T-helper 2 cell treated with Interferon-gamma antibody and Interleukin-4, amounts not matched to agents 5 μg/mL and 100 μg/mL, for 36 hours (primary cell): ENCODE data around the gene BPIFB1.

Experiments
- DNase-seq: peaks from one replicate; pipeline ENCODE4 v3.0.0; 2021; ENCODE audit warnings: low spot score
- H3K27ac Mint-ChIP-seq: one replicate; pipeline ENCODE4 v1.8.0; 2021; ENCODE audit warnings: mild to moderate bottlenecking, mixed read lengths
- H3K27me3 Mint-ChIP-seq: one replicate; pipeline ENCODE4 v1.8.0; 2021; ENCODE audit warnings: low read depth, mixed read lengths
- H3K36me3 Mint-ChIP-seq: one replicate; pipeline ENCODE4 v1.8.0; 2021; ENCODE audit warnings: low read depth, mixed read lengths
- H3K4me1 Mint-ChIP-seq: one replicate; pipeline ENCODE4 v1.8.0; 2021; ENCODE audit warnings: low read depth, mixed read lengths
- H3K4me3 Mint-ChIP-seq: one replicate; pipeline ENCODE4 v1.8.0; 2022; ENCODE audit warnings: mild to moderate bottlenecking, moderate library complexity, mixed read lengths
- H3K9me3 Mint-ChIP-seq: one replicate; pipeline ENCODE4 v1.8.0; 2021; ENCODE audit warnings: mixed read lengths

Gene BPIFB1

GRCh38 chr20:33298391-33298790 is 15.4 kb downstream of the BPIFB1 start:
- Mint-ChIP-seq H3K4me1 (peaks cover 1% of the 10 kb centered on the region), H3K36me3 (no peaks in the 10 kb centered on the region), H3K4me3 (no peak overlapping the region), H3K27me3 (peaks cover 5% of the 10 kb centered on the region), H3K27ac (no peak overlapping the region), H3K9me3 (no peaks in the 10 kb centered on the region)
- no peak for DNase-seq

- DNase-seq, result peak; percentile 43
- H3K4me1 Mint-ChIP-seq, result peaks cover 1% of the 10 kb centered on the region
- H3K9me3 Mint-ChIP-seq, result no peaks in the 10 kb centered on the region
- H3K4me3 Mint-ChIP-seq, result no peak overlapping the region
- no peak overlapping the region for H3K27ac Mint-ChIP-seq
- no peaks in the 10 kb centered on the region for H3K36me3 Mint-ChIP-seq
- peaks cover 5% of the 10 kb centered on the region for H3K27me3 Mint-ChIP-seq
Measured at GRCh38 chr20:33299111-33299603, 16.1 kb downstream of the BPIFB1 start.

GRCh38 chr20:33301192-33301930 is 18.3 kb downstream of the BPIFB1 start:
- Mint-ChIP-seq H3K27ac (no peak overlapping the region), H3K4me3 (no peak overlapping the region), H3K36me3 (no peaks in the 10 kb centered on the region), H3K4me1 (peaks cover 1% of the 10 kb centered on the region), H3K9me3 (no peaks in the 10 kb centered on the region), H3K27me3 (peaks cover 2% of the 10 kb centered on the region)
- DNase-seq, result no peak

- no peaks in the 10 kb centered on the region for H3K27me3 Mint-ChIP-seq
Measured at GRCh38 chr20:33303595-33303994, 20.6 kb downstream of the BPIFB1 start.

GRCh38 chr20:33304046-33304445 is 21.0 kb downstream of the BPIFB1 start:
- H3K27ac Mint-ChIP-seq, result no peak overlapping the region
- no peaks in the 10 kb centered on the region for H3K9me3 Mint-ChIP-seq
- H3K36me3 Mint-ChIP-seq, result no peaks in the 10 kb centered on the region
- no peaks in the 10 kb centered on the region for H3K27me3 Mint-ChIP-seq
- DNase-seq, result no peak
- H3K4me3 Mint-ChIP-seq, result no peak overlapping the region
- peaks cover 1% of the 10 kb centered on the region for H3K4me1 Mint-ChIP-seq

More at GRCh38 chr20:33303595-33303994, 20.6 kb downstream of the BPIFB1 start:
- H3K4me3 Mint-ChIP-seq, result no peak overlapping the region
- no peaks in the 10 kb centered on the region for H3K9me3 Mint-ChIP-seq
- no peaks in the 10 kb centered on the region for H3K36me3 Mint-ChIP-seq
- H3K4me1 Mint-ChIP-seq, result peaks cover 1% of the 10 kb centered on the region
- H3K27ac Mint-ChIP-seq, result no peak overlapping the region
- DNase-seq, result no peak

GRCh38 chr20:33305589-33306057 is 22.6 kb downstream of the BPIFB1 start:
- Mint-ChIP-seq H3K27ac (no peak overlapping the region), H3K4me3 (no peak overlapping the region), H3K27me3 (no peaks in the 10 kb centered on the region), H3K36me3 (no peaks in the 10 kb centered on the region), H3K4me1 (no peaks in the 10 kb centered on the region), H3K9me3 (no peaks in the 10 kb centered on the region)
- no peak for DNase-seq

GRCh38 chr20:33306228-33306627 is 23.2 kb downstream of the BPIFB1 start:
- H3K4me1 Mint-ChIP-seq, result no peaks in the 10 kb centered on the region
- DNase-seq, result no peak
- no peaks in the 10 kb centered on the region for H3K9me3 Mint-ChIP-seq
- no peaks in the 10 kb centered on the region for H3K27me3 Mint-ChIP-seq
- no peak overlapping the region for H3K27ac Mint-ChIP-seq
- no peak overlapping the region for H3K4me3 Mint-ChIP-seq
- H3K36me3 Mint-ChIP-seq, result no peaks in the 10 kb centered on the region

GRCh38 chr20:33306807-33307206 is 23.8 kb downstream of the BPIFB1 start:
- no peak for DNase-seq
- Mint-ChIP-seq H3K27me3 (no peaks in the 10 kb centered on the region), H3K9me3 (no peaks in the 10 kb centered on the region), H3K4me1 (no peaks in the 10 kb centered on the region), H3K27ac (no peak overlapping the region), H3K4me3 (no peak overlapping the region), H3K36me3 (no peaks in the 10 kb centered on the region)

GRCh38 chr20:33308668-33309067 is 25.7 kb downstream of the BPIFB1 start:
- no peak overlapping the region for H3K27ac Mint-ChIP-seq
- no peaks in the 10 kb centered on the region for H3K9me3 Mint-ChIP-seq
- no peaks in the 10 kb centered on the region for H3K36me3 Mint-ChIP-seq
- no peak overlapping the region for H3K4me3 Mint-ChIP-seq
- no peaks in the 10 kb centered on the region for H3K27me3 Mint-ChIP-seq
- no peak for DNase-seq
- no peaks in the 10 kb centered on the region for H3K4me1 Mint-ChIP-seq

GRCh38 chr20:33309631-33310030 is 26.6 kb downstream of the BPIFB1 start:
- H3K4me1 Mint-ChIP-seq, result no peaks in the 10 kb centered on the region
- H3K27me3 Mint-ChIP-seq, result no peaks in the 10 kb centered on the region
- H3K27ac Mint-ChIP-seq, result no peak overlapping the region
- H3K9me3 Mint-ChIP-seq, result no peaks in the 10 kb centered on the region
- no peak for DNase-seq
- H3K4me3 Mint-ChIP-seq, result no peak overlapping the region
- H3K36me3 Mint-ChIP-seq, result no peaks in the 10 kb centered on the region

GRCh38 chr20:33310327-33310899 is 27.4 kb downstream of the BPIFB1 start:
- no peak for DNase-seq
- Mint-ChIP-seq H3K4me1 (no peaks in the 10 kb centered on the region), H3K27ac (no peak overlapping the region), H3K9me3 (no peaks in the 10 kb centered on the region), H3K4me3 (no peak overlapping the region), H3K27me3 (no peaks in the 10 kb centered on the region), H3K36me3 (no peaks in the 10 kb centered on the region)

- no peak for DNase-seq
- Mint-ChIP-seq H3K4me1 (no peaks in the 10 kb centered on the region), H3K27me3 (no peaks in the 10 kb centered on the region), H3K9me3 (no peaks in the 10 kb centered on the region), H3K36me3 (no peaks in the 10 kb centered on the region), H3K27ac (no peak overlapping the region), H3K4me3 (no peak overlapping the region)
Measured at GRCh38 chr20:33311011-33311410, 28.0 kb downstream of the BPIFB1 start.

- Mint-ChIP-seq H3K9me3 (no peaks in the 10 kb centered on the region), H3K36me3 (no peaks in the 10 kb centered on the region), H3K27me3 (no peaks in the 10 kb centered on the region), H3K27ac (no peak overlapping the region), H3K4me1 (no peaks in the 10 kb centered on the region), H3K4me3 (no peak overlapping the region)
- DNase-seq, result no peak
Measured at GRCh38 chr20:33311996-33312395, 29.0 kb downstream of the BPIFB1 start.

GRCh38 chr20:33312583-33312982 is 29.6 kb downstream of the BPIFB1 start:
- H3K36me3 Mint-ChIP-seq, result no peaks in the 10 kb centered on the region
- DNase-seq, result no peak
- H3K4me3 Mint-ChIP-seq, result no peak overlapping the region
- no peaks in the 10 kb centered on the region for H3K9me3 Mint-ChIP-seq
- no peaks in the 10 kb centered on the region for H3K4me1 Mint-ChIP-seq
- H3K27me3 Mint-ChIP-seq, result no peaks in the 10 kb centered on the region
- H3K27ac Mint-ChIP-seq, result no peak overlapping the region
